Raji (cell line): ENCODE data around the gene NBEAL2.

ENCODE experiments used
- POLR2A ChIP-seq: IDR thresholded peaks from 2 replicates; pipeline ENCODE4 v1.6.1; 2011; ENCODE audit warnings: low read depth, low read length, control low read depth; ENCODE audit not compliant: insufficient read depth

The NBEAL2 gene

GRCh38 chr3:46987319-46987742, 7.9 kb downstream of the NBEAL2 start:
- TF ChIP-seq POLR2A = no peak

- TF ChIP-seq POLR2A = no peak
Measured at GRCh38 chr3:46987743-46988401, 8.4 kb downstream of the NBEAL2 start.

- no peak for TF ChIP-seq POLR2A
Measured at GRCh38 chr3:46988616-46989015, 9.2 kb downstream of the NBEAL2 start.

- no peak for TF ChIP-seq POLR2A
Measured at GRCh38 chr3:46989146-46989810, 9.8 kb downstream of the NBEAL2 start.

GRCh38 chr3:46990573-46991374, 11.3 kb downstream of the NBEAL2 start:
- TF ChIP-seq POLR2A = no peak

- no peak for TF ChIP-seq POLR2A
Measured at GRCh38 chr3:46991406-46992165, 12.1 kb downstream of the NBEAL2 start.

GRCh38 chr3:46992231-46992630, 12.8 kb downstream of the NBEAL2 start:
- TF ChIP-seq POLR2A = no peak

GRCh38 chr3:46993292-46993691, 13.8 kb downstream of the NBEAL2 start:
- no peak for TF ChIP-seq POLR2A

- TF ChIP-seq POLR2A = no peak
Measured at GRCh38 chr3:46993986-46994385, 14.5 kb downstream of the NBEAL2 start.

- TF ChIP-seq POLR2A = no peak
Measured at GRCh38 chr3:46994801-46995731, 15.6 kb downstream of the NBEAL2 start.

GRCh38 chr3:46995901-46996562, 16.6 kb downstream of the NBEAL2 start:
- no peak for TF ChIP-seq POLR2A

- no peak for TF ChIP-seq POLR2A
Measured at GRCh38 chr3:46996689-46997452, 17.4 kb downstream of the NBEAL2 start.

- no peak for TF ChIP-seq POLR2A
Measured at GRCh38 chr3:46997453-46998091, 18.1 kb downstream of the NBEAL2 start.
